ENCODE measurements around the gene RPH3AL. TPM values are rescaled to one million over a fixed set of nuclear protein-coding genes. Genes with fewer than 3 reads are reported as not detected.
A peak's percentile ranks its signal among the peaks of the same experiment; 100 is the strongest.

RPH3AL gene
- total RNA-seq, 1 donor from 2014 or later = 44.2 TPM

- Histone ChIP-seq H3K4me1 (no peaks in the 10 kb centered on the region), H3K36me3 (no peaks in the 10 kb centered on the region), H3K27me3 (no peaks in the 10 kb centered on the region), H3K27ac (no peak overlapping the region), H3K4me3 (no peak overlapping the region), H3K9me3 (no peaks in the 10 kb centered on the region)
- intact Hi-C loops (cut with DNase I) = no loop called here
- no peak for TF ChIP-seq CTCF (IDR thresholded peaks at IDR 0.05)
- DNase-seq (ENCODE audit: low spot score in 2 of 2) = no peak
These were observed 41.4 kb downstream of the RPH3AL start for GRCh38 chr17:311119-311782.

GRCh38 chr17:310111-311010 is 42.2 kb downstream of the RPH3AL start:
- TF ChIP-seq CTCF (IDR thresholded peaks at IDR 0.05) = no peak
- H3K27ac ChIP-seq = no peak overlapping the region
- H3K9me3 ChIP-seq = no peaks in the 10 kb centered on the region
- H3K27me3 ChIP-seq = no peaks in the 10 kb centered on the region
- intact Hi-C loops (cut with DNase I) = no loop called here
- no peaks in the 10 kb centered on the region for H3K36me3 ChIP-seq
- no peak overlapping the region for H3K4me3 ChIP-seq
- no peaks in the 10 kb centered on the region for H3K4me1 ChIP-seq
- no peak for DNase-seq (ENCODE audit: low spot score in 2 of 2)

DNA sequence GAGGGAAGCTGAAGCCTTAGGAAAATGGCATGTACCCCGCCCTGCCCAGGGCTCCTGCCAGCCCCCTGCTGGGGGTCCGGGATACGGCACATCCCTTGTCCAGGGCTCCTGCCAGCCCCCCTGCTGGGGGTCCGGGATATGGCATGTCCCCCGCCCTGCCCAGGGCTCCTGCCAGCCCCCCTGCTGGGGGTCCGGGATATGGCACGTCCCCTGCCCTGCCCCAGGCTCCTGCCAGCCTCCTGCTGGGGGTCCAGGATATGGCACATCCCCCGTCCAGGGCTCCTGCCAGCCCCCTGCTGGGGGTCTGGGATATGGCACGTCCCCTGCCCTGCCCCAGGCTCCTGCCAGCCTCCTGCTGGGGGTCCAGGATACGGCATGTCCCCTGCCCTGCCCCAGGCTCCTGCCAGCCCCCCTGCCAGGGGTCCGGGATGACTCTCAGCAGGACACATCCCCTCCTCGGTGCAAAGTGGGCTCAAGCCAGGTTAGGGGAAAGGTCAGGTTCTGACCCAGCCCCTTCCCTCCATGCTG is 43.2 kb downstream of the RPH3AL start:
- no peaks in the 10 kb centered on the region for H3K4me1 ChIP-seq
- no peaks in the 10 kb centered on the region for H3K36me3 ChIP-seq
- no peak overlapping the region for H3K27ac ChIP-seq
- no peak overlapping the region for H3K4me3 ChIP-seq
- peak in 2 of 3 experiments; percentile 24 to 29 for TF ChIP-seq CTCF (IDR thresholded peaks at IDR 0.05)
- no peaks in the 10 kb centered on the region for H3K27me3 ChIP-seq
- DNase-seq (ENCODE audit: low spot score in 2 of 2) = no peak
- H3K9me3 ChIP-seq = no peaks in the 10 kb centered on the region
- intact Hi-C loops (cut with DNase I) = no loop called here

GRCh38 chr17:307741-308507 is 44.7 kb downstream of the RPH3AL start:
- DNase-seq (ENCODE audit: low spot score in 2 of 2) = no peak
- Histone ChIP-seq H3K4me1 (no peaks in the 10 kb centered on the region), H3K36me3 (no peaks in the 10 kb centered on the region), H3K4me3 (no peak overlapping the region), H3K27ac (no peak overlapping the region), H3K27me3 (no peaks in the 10 kb centered on the region), H3K9me3 (no peaks in the 10 kb centered on the region)
- no peak for TF ChIP-seq CTCF (IDR thresholded peaks at IDR 0.05)
- intact Hi-C loops (cut with DNase I) = no loop called here

DNA sequence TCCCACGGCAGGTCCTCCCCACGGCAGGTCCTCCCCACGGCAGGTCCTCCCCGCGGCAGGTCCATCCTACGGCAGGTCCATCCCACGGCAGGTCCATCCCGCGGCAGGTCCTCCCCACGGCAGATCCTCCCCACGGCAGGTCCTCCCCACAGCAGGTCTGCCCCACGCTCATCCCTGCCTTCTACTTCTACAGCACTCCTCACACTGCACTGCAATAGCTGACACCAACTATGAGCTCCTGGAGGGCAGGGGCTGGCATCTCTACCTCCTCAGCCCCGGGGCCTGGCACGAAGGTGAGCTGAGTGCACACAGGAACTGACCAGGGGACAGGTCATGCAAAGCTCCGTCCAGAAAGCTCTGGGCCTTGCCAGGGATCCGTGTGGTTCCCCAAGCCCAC is 45.3 kb downstream of the RPH3AL start:
- Histone ChIP-seq H3K27me3 (no peaks in the 10 kb centered on the region), H3K9me3 (no peaks in the 10 kb centered on the region), H3K27ac (no peak overlapping the region), H3K4me1 (no peaks in the 10 kb centered on the region), H3K36me3 (no peaks in the 10 kb centered on the region), H3K4me3 (no peak overlapping the region)
- intact Hi-C loops (cut with DNase I) = no loop called here
- DNase-seq (ENCODE audit: low spot score in 2 of 2) = no peak
- TF ChIP-seq CTCF (IDR thresholded peaks at IDR 0.05) = no peak

All from ascending aorta (tissue), 2 donors.